22Rv1 (cell line): ENCODE measurements around the gene BAHD1.

Source experiments
- H3K27ac ChIP-seq: fragments of 450-650 bp; 2 replicates; pipeline ENCODE4 v1.5.1; 2017
- ZFX ChIP-seq: fragments of 450-650 bp; IDR thresholded peaks from 2 replicates; pipeline ENCODE4 v1.6.1; 2017; ENCODE audit warnings: antibody characterized with exemption, borderline replicate concordance
- TF ChIP-seq, protein P1 (sequence below): fragments of 450-650 bp; IDR thresholded peaks from 2 replicates; pipeline ENCODE4 v1.5.1; 2017; ENCODE audit warnings: mild to moderate bottlenecking

Gene BAHD1

DNA sequence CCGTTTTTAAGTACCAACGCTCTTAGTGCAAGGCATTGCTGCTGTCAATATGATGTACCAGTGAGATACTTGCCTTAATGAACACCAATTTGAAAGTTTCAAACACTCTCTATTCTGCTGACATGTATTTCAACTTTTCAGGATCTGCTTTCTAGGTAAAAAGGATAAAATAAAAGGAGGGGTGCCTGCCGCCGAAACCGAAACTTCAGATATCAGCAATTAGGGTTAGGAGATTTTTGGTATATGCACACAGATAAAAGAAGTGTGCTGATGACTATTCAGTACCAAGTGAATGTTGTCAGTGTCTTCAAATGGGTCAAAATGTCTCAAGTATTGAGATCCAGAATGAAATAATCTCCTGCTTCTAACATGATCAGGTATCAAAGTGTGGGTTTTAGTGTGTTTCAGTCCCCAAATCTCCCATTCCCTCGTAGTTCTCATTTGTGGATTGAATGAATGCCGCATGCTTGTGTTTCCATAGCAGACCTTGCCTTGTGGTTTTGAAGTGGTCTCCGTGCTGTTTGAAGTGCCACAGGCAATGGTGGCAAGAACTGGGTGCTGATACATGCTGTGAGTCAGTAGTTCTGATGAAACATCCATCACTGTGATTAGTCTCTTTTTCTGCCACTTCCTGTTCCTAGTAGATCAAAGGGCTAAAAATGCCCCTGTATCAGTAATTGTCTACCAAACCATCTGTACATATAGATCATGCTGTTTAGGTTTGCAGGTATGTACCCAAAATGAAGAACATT lies 52.5 kb downstream of the BAHD1 start:
- H3K27ac ChIP-seq, result no peak overlapping the region
- no peak for TF ChIP-seq ZFX
- TF ChIP-seq, protein P1, sequence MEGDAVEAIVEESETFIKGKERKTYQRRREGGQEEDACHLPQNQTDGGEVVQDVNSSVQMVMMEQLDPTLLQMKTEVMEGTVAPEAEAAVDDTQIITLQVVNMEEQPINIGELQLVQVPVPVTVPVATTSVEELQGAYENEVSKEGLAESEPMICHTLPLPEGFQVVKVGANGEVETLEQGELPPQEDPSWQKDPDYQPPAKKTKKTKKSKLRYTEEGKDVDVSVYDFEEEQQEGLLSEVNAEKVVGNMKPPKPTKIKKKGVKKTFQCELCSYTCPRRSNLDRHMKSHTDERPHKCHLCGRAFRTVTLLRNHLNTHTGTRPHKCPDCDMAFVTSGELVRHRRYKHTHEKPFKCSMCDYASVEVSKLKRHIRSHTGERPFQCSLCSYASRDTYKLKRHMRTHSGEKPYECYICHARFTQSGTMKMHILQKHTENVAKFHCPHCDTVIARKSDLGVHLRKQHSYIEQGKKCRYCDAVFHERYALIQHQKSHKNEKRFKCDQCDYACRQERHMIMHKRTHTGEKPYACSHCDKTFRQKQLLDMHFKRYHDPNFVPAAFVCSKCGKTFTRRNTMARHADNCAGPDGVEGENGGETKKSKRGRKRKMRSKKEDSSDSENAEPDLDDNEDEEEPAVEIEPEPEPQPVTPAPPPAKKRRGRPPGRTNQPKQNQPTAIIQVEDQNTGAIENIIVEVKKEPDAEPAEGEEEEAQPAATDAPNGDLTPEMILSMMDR, result no peak

DNA sequence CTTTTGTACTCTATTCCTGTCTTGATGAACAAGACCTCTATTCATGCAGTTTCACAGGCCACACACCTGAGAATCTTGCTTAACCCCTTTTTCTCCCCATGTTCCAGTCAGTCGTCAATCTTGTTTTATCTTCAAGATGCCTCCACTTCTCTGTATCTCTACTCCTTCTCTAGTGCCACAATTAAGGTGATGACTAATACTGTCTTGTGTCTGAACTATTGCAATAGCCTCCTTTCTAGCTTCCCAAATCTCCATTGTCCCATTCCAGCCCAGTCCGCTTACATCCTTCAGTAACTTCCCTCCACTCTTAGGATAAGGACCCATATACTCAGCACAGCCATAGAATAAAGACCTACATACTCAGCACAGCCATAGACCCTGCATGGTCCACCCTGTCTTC lies 54.8 kb downstream of the BAHD1 start:
- H3K27ac ChIP-seq, result no peak overlapping the region
- TF ChIP-seq ZFX, result no peak
- TF ChIP-seq, protein P1, result no peak

DNA sequence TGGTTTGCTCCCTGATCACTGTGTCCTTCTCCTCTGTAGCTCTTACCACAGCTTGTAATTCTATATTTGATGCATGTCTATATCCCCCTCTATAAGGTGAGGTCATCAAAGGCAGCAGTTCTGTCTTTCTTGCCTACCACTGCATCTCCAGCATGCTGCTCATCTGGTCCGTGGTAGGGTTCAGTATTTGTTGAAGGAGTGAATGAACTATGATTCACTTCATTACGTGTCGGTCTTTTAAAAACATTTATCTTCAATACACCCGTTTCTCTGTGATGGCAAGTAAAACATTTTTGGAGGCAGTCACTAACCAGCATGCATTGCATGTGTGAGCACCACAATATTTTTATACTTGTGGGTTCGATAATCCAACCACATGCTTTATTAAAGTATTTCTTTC lies 57.7 kb downstream of the BAHD1 start:
- TF ChIP-seq, protein P1, result no peak
- TF ChIP-seq ZFX, result no peak

DNA sequence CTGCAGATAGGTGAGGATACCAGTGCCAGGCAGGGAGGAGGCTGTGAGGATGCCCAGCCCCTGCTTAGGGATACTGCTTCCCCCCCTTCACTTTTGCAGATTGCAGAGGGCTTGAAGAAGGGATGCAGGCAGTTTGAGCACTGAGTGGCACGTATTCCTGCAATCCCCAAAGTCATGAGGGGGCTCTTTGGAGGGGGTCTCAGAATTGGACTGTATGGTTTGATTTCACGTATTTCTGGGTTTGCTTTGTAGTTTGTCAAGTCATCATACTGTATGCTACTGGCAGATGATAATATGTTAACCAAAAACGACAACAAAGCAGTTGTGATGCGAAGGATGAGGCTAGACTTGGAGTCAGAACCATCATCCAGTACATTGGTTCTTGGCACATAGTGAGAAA lies 58.1 kb downstream of the BAHD1 start:
- no peak overlapping the region for H3K27ac ChIP-seq
- TF ChIP-seq, protein P1, result no peak
- no peak for TF ChIP-seq ZFX

More for the DNA sequence above, 57.7 kb downstream of the BAHD1 start:
- no peak overlapping the region for H3K27ac ChIP-seq

DNA sequence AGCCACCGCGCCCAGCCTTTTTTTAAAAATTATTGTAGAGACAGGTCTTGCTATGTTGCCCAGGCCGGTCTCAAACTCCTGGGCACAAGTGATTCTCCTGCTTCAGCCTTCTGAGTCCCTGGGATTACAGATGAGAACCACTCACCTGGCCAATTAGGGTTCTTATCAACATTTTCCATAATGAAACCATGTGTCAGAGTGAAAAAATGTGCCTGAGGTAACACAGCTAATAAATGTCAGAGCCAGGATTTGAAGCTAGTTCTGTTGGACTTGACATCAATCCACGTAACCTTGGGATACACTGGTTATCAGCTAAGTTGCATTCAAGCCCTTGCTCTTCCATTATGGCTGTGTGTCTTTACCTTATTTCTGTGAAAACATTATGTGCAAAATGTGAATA lies 59.2 kb downstream of the BAHD1 start:
- TF ChIP-seq, protein P1, result no peak
- no peak for TF ChIP-seq ZFX
- no peak overlapping the region for H3K27ac ChIP-seq

DNA sequence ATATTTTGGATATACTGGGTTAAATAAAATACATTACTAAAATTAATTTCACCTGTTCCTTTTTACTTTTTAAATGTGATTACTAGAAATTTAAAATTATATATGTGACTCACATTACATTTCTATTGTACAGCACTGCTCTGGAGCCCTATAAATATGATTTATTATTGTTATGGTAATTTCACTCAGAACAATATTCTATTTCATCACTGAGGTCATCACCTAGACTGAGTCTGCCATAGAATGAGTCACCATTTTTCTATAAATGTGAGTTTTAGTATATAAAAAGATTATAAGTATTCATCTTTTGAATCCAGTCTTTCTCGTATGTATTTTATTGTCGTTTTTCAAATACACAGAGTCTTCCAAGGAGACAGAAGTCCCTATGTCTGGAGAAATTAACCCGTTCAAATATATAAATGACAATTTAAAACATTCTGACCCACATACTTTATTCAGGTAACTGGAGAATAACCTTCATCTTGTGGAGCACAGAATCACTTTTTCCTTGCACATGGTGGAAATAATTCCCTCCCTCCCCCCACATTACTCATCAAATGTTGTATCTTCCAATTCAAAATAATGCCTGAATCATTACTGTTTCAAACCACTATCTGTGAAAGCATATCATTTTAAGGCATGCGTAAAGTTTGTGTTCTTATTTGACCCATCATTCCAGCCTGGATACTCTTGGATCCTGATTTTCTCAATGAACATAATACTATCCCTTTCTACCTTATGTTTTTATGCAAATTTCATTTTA lies 60.0 kb downstream of the BAHD1 start:
- TF ChIP-seq ZFX, result no peak
- TF ChIP-seq, protein P1, result no peak
- no peak overlapping the region for H3K27ac ChIP-seq

DNA sequence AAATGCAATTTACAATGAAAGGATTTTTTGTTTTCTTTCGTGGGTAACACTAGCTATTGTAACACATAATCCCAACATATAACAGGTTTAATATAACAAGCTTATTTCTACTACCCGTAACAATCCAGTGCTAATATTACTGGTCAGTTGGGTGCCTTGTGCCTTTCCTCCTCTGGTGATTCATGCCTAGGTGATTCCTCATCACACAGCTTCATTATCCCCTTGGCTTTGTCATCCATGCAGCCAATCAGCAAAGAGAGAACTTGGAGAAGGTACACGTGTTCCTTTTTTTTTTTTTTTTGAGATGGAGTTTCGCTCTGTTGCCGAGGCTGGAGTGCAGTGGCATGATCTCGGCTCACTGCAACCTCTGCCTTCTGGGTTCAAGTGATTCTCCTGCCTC lies 60.7 kb downstream of the BAHD1 start:
- TF ChIP-seq, protein P1, result no peak
- no peak for TF ChIP-seq ZFX
- no peak overlapping the region for H3K27ac ChIP-seq
